Liver (tissue), 9 donors: Measurements from ENCODE around the gene NPW. TPM values are rescaled to one million over a fixed set of nuclear protein-coding genes. Genes with fewer than 3 reads are reported as not detected.

Experiments used
- DNase-seq: peaks from one replicate; pipeline ENCODE4 v3.0.0-alpha.2; 2017; ENCODE audit warnings: low spot score
- H3K27ac ChIP-seq, 2 donors: one replicate each; pipeline ENCODE4 v1.7.0; 2013; ENCODE audit warnings: inconsistent platforms in 2 of 2, low read length in 2 of 2, control low read depth in 1 of 2, low read depth in 1 of 2, mild to moderate bottlenecking in 1 of 2
- H3K27me3 ChIP-seq, 4 donors: one replicate each; pipeline versions ENCODE4 v1.6.1 to v1.7.0; 2013; ENCODE audit warnings: low read length in 3 of 4, inconsistent platforms in 1 of 4, mild to moderate bottlenecking in 1 of 4, moderate library complexity in 1 of 4; ENCODE audit not compliant: control insufficient read depth in 4 of 4, insufficient read depth in 4 of 4
- H3K36me3 ChIP-seq, 4 donors: one replicate each; pipeline versions ENCODE4 v1.6.1 to v1.7.0; 2013; ENCODE audit warnings: low read length in 3 of 4, mild to moderate bottlenecking in 3 of 4, low read depth in 1 of 4, moderate library complexity in 1 of 4; ENCODE audit not compliant: control insufficient read depth in 4 of 4, insufficient read depth in 3 of 4
- H3K4me1 ChIP-seq, 4 donors: one replicate each; pipeline versions ENCODE4 v1.6.1 to v1.7.0; 2013; ENCODE audit warnings: low read length in 3 of 4, mild to moderate bottlenecking in 3 of 4, moderate library complexity in 1 of 4; ENCODE audit not compliant: control insufficient read depth in 4 of 4, insufficient read depth in 4 of 4
- H3K4me3 ChIP-seq, 3 donors: one replicate each; pipeline versions ENCODE4 v1.6.1 to v1.7.0; 2013; ENCODE audit warnings: low read length in 3 of 3, control low read depth in 1 of 3, low read depth in 1 of 3, mild to moderate bottlenecking in 1 of 3
- H3K9ac ChIP-seq, 2 donors: one replicate each; pipeline ENCODE4 v1.7.0; 2013; ENCODE audit warnings: low read length in 2 of 2, mild to moderate bottlenecking in 2 of 2, moderate library complexity in 2 of 2, control low read depth in 1 of 2, low read depth in 1 of 2
- H3K9me3 ChIP-seq, 4 donors: one replicate each; pipeline versions ENCODE4 v1.6.1 to v1.7.0; 2013; ENCODE audit warnings: low read length in 3 of 4; ENCODE audit not compliant: control insufficient read depth in 4 of 4
- ATF3 ChIP-seq: IDR thresholded peaks from 2 replicates; pipeline ENCODE4 v1.6.1; 2016; ENCODE audit warnings: antibody characterized with exemption
- EGR1 ChIP-seq, 2 donors: IDR thresholded peaks; 2 replicates each; pipeline ENCODE4 v1.6.1; 2016 to 2018; ENCODE audit warnings: antibody characterized with exemption in 2 of 2, low read depth in 2 of 2
- FOXA2 ChIP-seq: IDR thresholded peaks from 2 replicates; pipeline ENCODE4 v1.6.1; 2016; ENCODE audit warnings: antibody characterized with exemption
- GABPA ChIP-seq, 2 donors: IDR thresholded peaks in 1 of 2; conservative IDR thresholded peaks in 1 of 2; 2 replicates each; pipeline ENCODE4 v1.6.1; 2016; ENCODE audit warnings: antibody characterized with exemption in 2 of 2, mild to moderate bottlenecking in 1 of 2, moderate library complexity in 1 of 2
- HNF4A ChIP-seq, 2 donors: conservative IDR thresholded peaks; 2 replicates each; pipeline ENCODE4 v1.6.1; 2016; ENCODE audit warnings: antibody characterized with exemption in 2 of 2, mild to moderate bottlenecking in 2 of 2
- HNF4G ChIP-seq: IDR thresholded peaks from 2 replicates; pipeline ENCODE4 v1.6.1; 2016; ENCODE audit warnings: antibody characterized with exemption
- MAX ChIP-seq: IDR thresholded peaks from 2 replicates; pipeline ENCODE4 v1.6.1; 2016; ENCODE audit warnings: antibody characterized with exemption
- NR2F2 ChIP-seq: IDR thresholded peaks from 2 replicates; pipeline ENCODE4 v1.6.1; 2016; ENCODE audit warnings: antibody characterized with exemption
- RAD21 ChIP-seq, 2 donors: IDR thresholded peaks; 2 replicates each; pipeline ENCODE4 v1.6.1; 2016; ENCODE audit warnings: antibody characterized with exemption in 2 of 2, mild to moderate bottlenecking in 2 of 2
- RXRA ChIP-seq, 2 donors: IDR thresholded peaks; 2 replicates each; pipeline ENCODE4 v1.6.1; 2017 to 2018; ENCODE audit warnings: antibody characterized with exemption in 2 of 2, mild to moderate bottlenecking in 1 of 2
- SP1 ChIP-seq: IDR thresholded peaks from 2 replicates; pipeline ENCODE4 v1.6.1; 2018; ENCODE audit warnings: antibody characterized with exemption, mild to moderate bottlenecking
- YY1 ChIP-seq: IDR thresholded peaks from 2 replicates; pipeline ENCODE4 v1.6.1; 2016; ENCODE audit warnings: antibody characterized with exemption, mild to moderate bottlenecking
- WGBS: extraction: QIAGEN DNeasy Blood & Tissue Kit; methylation state at CpG from one replicate; pipeline ENCODE4 v1.1.7; 2013; 5-methylcytosine and 5-hydroxymethylcytosine counted together
- polyA plus RNA-seq, 2 donors: library from polyadenylated mRNA; stranded (reverse) in 1 of 2; unstranded in 1 of 2; fragments of 200-250 nt in 1 of 2; fragments of >200 nt in 1 of 2; fragmentation: Nextera tagmentation in 1 of 2; extraction: Ambion mirVana in 1 of 2; gene quantifications; one replicate each; pipeline versions ENCODE4 v1.2.1 to v1.2.3, GENCODE V29; 2013 to 2015
- total RNA-seq, 2 donors: library from RNA; depleted of rRNA; stranded (reverse); fragments of >200 nt; gene quantifications; one replicate each; pipeline ENCODE4 v1.2.3, GENCODE V29; 2014
- TF ChIP-seq, protein P1 (sequence below): IDR thresholded peaks from 2 replicates; pipeline ENCODE4 v1.6.1; 2016; ENCODE audit warnings: antibody characterized with exemption
- TF ChIP-seq, protein P2 (sequence below): fragments of 150-350 bp; IDR thresholded peaks from 2 replicates; pipeline ENCODE4 v1.5.1; 2017; ENCODE audit warnings: improper control_type of control experiment, low read depth, low read length; ENCODE audit not compliant: missing input control
- TF ChIP-seq, protein P3 (sequence below): IDR thresholded peaks from 2 replicates; pipeline ENCODE4 v1.6.1; 2016; ENCODE audit warnings: antibody characterized with exemption, mild to moderate bottlenecking
- donor health status: healthy.
- donor health status: healthy.
- donor health status: healthy.
- donor health status: healthy.
- donor health status: healthy.

The NPW gene
- total and polyA plus RNA-seq, 4 donors = 1.3 to 20.6 (median 9.1) TPM

DNA sequence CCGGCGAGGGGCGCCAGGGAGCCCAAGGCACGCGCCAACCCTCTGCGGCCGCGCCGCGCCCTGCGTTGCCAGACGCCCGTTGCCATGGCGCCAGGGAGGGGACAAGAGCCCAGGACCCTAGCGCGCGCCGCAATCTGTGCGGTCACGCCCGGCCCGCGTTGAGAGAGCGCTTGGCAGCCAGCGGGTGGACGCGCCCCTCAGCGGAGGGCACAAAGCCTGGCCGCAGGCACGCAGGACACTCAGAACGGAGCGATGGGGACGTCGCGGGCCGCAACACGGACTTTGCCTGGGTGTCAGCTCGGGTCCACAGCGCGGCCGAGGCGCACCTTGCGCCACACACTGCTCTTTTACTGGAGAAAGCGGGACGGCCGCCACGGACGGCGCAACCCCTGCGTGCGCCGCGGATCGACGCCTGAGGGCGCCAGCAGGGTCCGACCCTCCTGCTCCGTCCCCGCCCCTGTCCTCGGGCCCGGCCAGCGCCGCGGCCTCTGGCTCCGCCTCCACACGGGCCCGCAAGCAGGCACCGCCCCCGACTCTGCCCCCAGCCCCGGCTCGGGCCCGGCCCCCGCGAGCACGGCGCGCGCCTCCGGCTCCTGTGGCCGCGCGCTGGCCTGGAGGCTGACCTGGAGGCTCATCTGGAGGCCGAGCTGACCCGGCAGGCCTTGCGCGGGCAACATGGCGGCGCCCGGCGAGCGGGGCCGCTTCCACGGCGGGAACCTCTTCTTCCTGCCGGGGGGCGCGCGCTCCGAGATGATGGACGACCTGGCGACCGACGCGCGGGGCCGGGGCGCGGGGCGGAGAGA, 35.8 kb upstream of the NPW start, which contains the start of gene GFER:
GFER (plus strand) TSS at position 650 of the 803 bp plus-strand sequence; CDS start at position 676, 26 bp downstream.
- Histone ChIP-seq H3K27me3 (no peaks in the 10 kb centered on the region), H3K9ac (peak within 1 kb of the TSS; percentile 4 to 56), H3K36me3 (peaks cover 0 to 17% (median under 1%) of the 10 kb centered on the region in 4 donors), H3K27ac (peak within 1 kb of the TSS; percentile 83 to 87), H3K9me3 (no peaks in the 10 kb centered on the region), H3K4me1 (peaks cover 5 to 35% (median 17%) of the 10 kb centered on the region in 4 donors), H3K4me3 (peak within 1 kb of the TSS; percentile 65 to 90 (median 77))
- WGBS = under 1% methylated on average over 109 of the region's 109 CpGs
- no peak for TF ChIP-seq RAD21 (IDR thresholded peaks at IDR 0.05)
- TF ChIP-seq HNF4G = no peak
- peak; percentile 86 for TF ChIP-seq YY1
- TF ChIP-seq, protein P1, sequence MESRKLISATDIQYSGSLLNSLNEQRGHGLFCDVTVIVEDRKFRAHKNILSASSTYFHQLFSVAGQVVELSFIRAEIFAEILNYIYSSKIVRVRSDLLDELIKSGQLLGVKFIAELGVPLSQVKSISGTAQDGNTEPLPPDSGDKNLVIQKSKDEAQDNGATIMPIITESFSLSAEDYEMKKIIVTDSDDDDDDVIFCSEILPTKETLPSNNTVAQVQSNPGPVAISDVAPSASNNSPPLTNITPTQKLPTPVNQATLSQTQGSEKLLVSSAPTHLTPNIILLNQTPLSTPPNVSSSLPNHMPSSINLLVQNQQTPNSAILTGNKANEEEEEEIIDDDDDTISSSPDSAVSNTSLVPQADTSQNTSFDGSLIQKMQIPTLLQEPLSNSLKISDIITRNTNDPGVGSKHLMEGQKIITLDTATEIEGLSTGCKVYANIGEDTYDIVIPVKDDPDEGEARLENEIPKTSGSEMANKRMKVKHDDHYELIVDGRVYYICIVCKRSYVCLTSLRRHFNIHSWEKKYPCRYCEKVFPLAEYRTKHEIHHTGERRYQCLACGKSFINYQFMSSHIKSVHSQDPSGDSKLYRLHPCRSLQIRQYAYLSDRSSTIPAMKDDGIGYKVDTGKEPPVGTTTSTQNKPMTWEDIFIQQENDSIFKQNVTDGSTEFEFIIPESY = no peak
- peak; percentile 81 to 87 for TF ChIP-seq HNF4A (conservative IDR thresholded peaks at IDR 0.05)
- TF ChIP-seq, protein P2, sequence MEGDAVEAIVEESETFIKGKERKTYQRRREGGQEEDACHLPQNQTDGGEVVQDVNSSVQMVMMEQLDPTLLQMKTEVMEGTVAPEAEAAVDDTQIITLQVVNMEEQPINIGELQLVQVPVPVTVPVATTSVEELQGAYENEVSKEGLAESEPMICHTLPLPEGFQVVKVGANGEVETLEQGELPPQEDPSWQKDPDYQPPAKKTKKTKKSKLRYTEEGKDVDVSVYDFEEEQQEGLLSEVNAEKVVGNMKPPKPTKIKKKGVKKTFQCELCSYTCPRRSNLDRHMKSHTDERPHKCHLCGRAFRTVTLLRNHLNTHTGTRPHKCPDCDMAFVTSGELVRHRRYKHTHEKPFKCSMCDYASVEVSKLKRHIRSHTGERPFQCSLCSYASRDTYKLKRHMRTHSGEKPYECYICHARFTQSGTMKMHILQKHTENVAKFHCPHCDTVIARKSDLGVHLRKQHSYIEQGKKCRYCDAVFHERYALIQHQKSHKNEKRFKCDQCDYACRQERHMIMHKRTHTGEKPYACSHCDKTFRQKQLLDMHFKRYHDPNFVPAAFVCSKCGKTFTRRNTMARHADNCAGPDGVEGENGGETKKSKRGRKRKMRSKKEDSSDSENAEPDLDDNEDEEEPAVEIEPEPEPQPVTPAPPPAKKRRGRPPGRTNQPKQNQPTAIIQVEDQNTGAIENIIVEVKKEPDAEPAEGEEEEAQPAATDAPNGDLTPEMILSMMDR = peak; percentile 27
- TF ChIP-seq, protein P3, sequence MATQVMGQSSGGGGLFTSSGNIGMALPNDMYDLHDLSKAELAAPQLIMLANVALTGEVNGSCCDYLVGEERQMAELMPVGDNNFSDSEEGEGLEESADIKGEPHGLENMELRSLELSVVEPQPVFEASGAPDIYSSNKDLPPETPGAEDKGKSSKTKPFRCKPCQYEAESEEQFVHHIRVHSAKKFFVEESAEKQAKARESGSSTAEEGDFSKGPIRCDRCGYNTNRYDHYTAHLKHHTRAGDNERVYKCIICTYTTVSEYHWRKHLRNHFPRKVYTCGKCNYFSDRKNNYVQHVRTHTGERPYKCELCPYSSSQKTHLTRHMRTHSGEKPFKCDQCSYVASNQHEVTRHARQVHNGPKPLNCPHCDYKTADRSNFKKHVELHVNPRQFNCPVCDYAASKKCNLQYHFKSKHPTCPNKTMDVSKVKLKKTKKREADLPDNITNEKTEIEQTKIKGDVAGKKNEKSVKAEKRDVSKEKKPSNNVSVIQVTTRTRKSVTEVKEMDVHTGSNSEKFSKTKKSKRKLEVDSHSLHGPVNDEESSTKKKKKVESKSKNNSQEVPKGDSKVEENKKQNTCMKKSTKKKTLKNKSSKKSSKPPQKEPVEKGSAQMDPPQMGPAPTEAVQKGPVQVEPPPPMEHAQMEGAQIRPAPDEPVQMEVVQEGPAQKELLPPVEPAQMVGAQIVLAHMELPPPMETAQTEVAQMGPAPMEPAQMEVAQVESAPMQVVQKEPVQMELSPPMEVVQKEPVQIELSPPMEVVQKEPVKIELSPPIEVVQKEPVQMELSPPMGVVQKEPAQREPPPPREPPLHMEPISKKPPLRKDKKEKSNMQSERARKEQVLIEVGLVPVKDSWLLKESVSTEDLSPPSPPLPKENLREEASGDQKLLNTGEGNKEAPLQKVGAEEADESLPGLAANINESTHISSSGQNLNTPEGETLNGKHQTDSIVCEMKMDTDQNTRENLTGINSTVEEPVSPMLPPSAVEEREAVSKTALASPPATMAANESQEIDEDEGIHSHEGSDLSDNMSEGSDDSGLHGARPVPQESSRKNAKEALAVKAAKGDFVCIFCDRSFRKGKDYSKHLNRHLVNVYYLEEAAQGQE = peak; percentile 32
- peak in 1 of 2 donors; percentile 48 for TF ChIP-seq GABPA (IDR thresholded peaks at IDR 0.05 in 1 of 2, conservative IDR thresholded peaks at IDR 0.05 in 1 of 2)
- TF ChIP-seq SP1 = peak; percentile 86
- no peak for TF ChIP-seq FOXA2
- TF ChIP-seq NR2F2 = peak; percentile 87
- no peak for TF ChIP-seq MAX
- TF ChIP-seq RXRA (IDR thresholded peaks at IDR 0.05) = peak in 1 of 2 donors; percentile 29
- TF ChIP-seq EGR1 (IDR thresholded peaks at IDR 0.05; ENCODE audit: low read depth in 2 of 2) = peak in 1 of 2 donors; percentile 2
- TF ChIP-seq ATF3 = no peak
- peak; percentile 89 for DNase-seq
